Panc1 (cell line): Measurements from ENCODE around the gene PSTPIP1. TPM values are rescaled to one million over a fixed set of nuclear protein-coding genes. Genes with fewer than 3 reads are reported as not detected.

ENCODE experiments used
- ATAC-seq: fragments of 200-7000 bp; cut with Tn5 transposase; 2 replicates; pipeline ENCODE4 v1.9.1; 2020; ENCODE audit warnings: mild to moderate bottlenecking, moderate library complexity
- BruUV-seq: library from RNA; stranded (reverse); fragments of 400-500 nt; replicated peaks from 2 replicates; lab custom pipeline; 2021; lab: Mats Ljungman, UMichigan
- CTCF ChIA-PET: fragments of 300-600 bp; sonication (Branson Sonifier 250); formaldehyde crosslinking; loops from one replicate; lab custom pipeline; 2022; ENCODE audit warnings: antibody characterized with exemption; lab: Charles Lee
- POLR2A ChIA-PET: fragments of 300-600 bp; sonication (Branson Sonifier 250); formaldehyde crosslinking; loops from one replicate; lab custom pipeline; 2022; ENCODE audit warnings: antibody characterized with exemption; lab: Charles Lee
- DNase-seq: peaks from one replicate; pipeline ENCODE4 v3.0.0-alpha.2; 2010; ENCODE audit warnings: low read depth, low spot score
- H3K27ac ChIP-seq: 2 replicates; pipeline ENCODE4 v1.5.1; 2011; ENCODE audit warnings: mild to moderate bottlenecking, low read length, inconsistent platforms
- H3K27me3 ChIP-seq: fragments of 200-500 bp; sonication (Bioruptor generic); 2 replicates; pipeline ENCODE4 v1.6.0; 2014; ENCODE audit warnings: low read length, inconsistent platforms; ENCODE audit not compliant: control insufficient read depth, insufficient read depth
- H3K36me3 ChIP-seq: fragments of 200-500 bp; sonication (Bioruptor generic); 2 replicates; pipeline ENCODE4 v1.5.1; 2014; ENCODE audit warnings: inconsistent platforms, mild to moderate bottlenecking, low read length, moderate library complexity; ENCODE audit not compliant: control insufficient read depth, insufficient read depth
- H3K4me1 ChIP-seq: 2 replicates; pipeline ENCODE4 v1.5.1; 2011; ENCODE audit warnings: inconsistent platforms, mild to moderate bottlenecking, low read length, moderate library complexity; ENCODE audit not compliant: control insufficient read depth, insufficient read depth
- H3K4me3 ChIP-seq, 2 experiments: 2 replicates each; pipeline ENCODE4 v1.5.1; 2011 to 2012; ENCODE audit warnings: low read depth in 2 of 2, low read length in 2 of 2, mild to moderate bottlenecking in 2 of 2, inconsistent platforms in 1 of 2, moderate library complexity in 1 of 2
- H3K9me3 ChIP-seq: fragments of 200-500 bp; sonication (Bioruptor generic); 2 replicates; pipeline ENCODE4 v1.5.1; 2014; ENCODE audit warnings: low read depth, mild to moderate bottlenecking, inconsistent platforms, low read length, moderate library complexity; ENCODE audit not compliant: control insufficient read depth, insufficient read depth
- POLR2AphosphoS5 ChIP-seq: IDR thresholded peaks from 2 replicates; pipeline ENCODE4 v1.6.1; 2012; ENCODE audit warnings: mild to moderate bottlenecking, low read depth, low read length, moderate library complexity
- REST ChIP-seq, 2 experiments: IDR thresholded peaks; 2 replicates each; pipeline ENCODE4 v1.6.1; 2011 to 2012; ENCODE audit warnings: low read depth in 2 of 2, control low read depth in 1 of 2, low read length in 1 of 2, mild to moderate bottlenecking in 1 of 2, moderate library complexity in 1 of 2; ENCODE audit not compliant: insufficient read depth in 1 of 2
- SIN3A ChIP-seq: IDR thresholded peaks from 2 replicates; pipeline ENCODE4 v1.6.1; 2012; ENCODE audit warnings: low read depth, mild to moderate bottlenecking, low read length, moderate library complexity, borderline replicate concordance; ENCODE audit not compliant: insufficient read depth
- TCF7L2 ChIP-seq: IDR thresholded peaks from 2 replicates; pipeline ENCODE4 v1.6.1; 2011; ENCODE audit warnings: mild to moderate bottlenecking, low read depth, low read length, inconsistent platforms
- in situ Hi-C: cut with HindIII; loops from 2 replicates; pipeline ENCODE4 v1.10.0; 2016; ENCODE audit warnings: low sequenced_read_pairs, low pct_unique_long_range_greater_than_20kb
- intact Hi-C: fragments of 100-400 bp; cut with micrococcal nuclease; formaldehyde crosslinking; loops from one replicate; pipeline ENCODE4 v1.10.0; 2022; ENCODE audit not compliant: unreplicated experiment
- total RNA-seq: library from RNA; stranded (reverse); gene quantifications from one replicate; pipeline ENCODE4 v1.2.1, GENCODE V29; 2021; ENCODE audit not compliant: unreplicated experiment
- TF ChIP-seq, protein P1 (sequence below): fragments of 450-650 bp; IDR thresholded peaks from 2 replicates; pipeline ENCODE4 v1.5.1; 2017; ENCODE audit warnings: mild to moderate bottlenecking

PSTPIP1 gene
- total RNA-seq, 1 experiment from 2014 or later: 0.46 TPM

DNA sequence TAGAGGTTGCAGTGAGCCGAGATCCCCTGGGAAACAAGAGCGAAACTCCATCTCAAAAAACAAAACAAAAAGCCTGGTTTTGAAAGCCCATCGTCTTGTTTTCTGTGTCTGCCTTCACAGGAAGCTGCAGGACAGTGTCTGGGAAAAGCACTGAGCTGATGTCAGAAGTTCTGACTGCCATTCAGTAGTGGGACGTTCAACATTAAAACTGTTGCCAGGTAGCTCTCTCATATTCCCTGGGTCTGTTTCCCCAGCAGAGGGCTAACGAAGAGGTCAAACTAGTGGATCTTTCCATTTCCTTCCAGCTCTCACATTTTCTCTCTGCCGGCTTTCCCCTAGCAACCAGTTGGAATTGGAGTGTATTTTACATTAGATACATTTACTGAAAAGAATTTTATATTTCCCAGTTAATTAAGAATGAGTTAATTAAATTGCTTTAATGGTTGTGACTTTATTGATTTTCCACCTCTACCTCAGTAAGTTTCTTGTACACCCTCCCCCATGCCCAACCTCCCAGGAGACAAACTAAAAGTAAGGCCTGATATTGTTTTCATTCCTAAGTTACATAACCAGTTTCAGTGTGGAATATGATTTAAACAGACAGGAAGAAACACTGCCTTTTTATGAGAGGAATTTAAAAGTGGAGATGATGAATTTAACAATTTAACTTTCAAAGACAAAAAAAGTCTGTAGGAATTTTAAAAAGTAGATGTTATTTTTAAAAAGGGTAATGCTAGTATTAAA is 33.5 kb upstream of the PSTPIP1 start:
- Histone ChIP-seq H3K4me1 (no peaks in the 10 kb centered on the region), H3K27me3 (peaks cover 3% of the 10 kb centered on the region; the same call in 1 of the 2 replicates), H3K27ac (no peak overlapping the region), H3K4me3 (no peak overlapping the region), H3K36me3 (no peaks in the 10 kb centered on the region), H3K9me3 (no peaks in the 10 kb centered on the region)
- intact Hi-C loops: no loop called here
- in situ Hi-C loops: no loop called here
- ChIA-PET POLR2A (no interaction called here), CTCF (no interaction called here)
- no peak for DNase-seq
- no TSS peak for BruUV-seq
- no peak for ATAC-seq
- TF ChIP-seq REST (IDR thresholded peaks at IDR 0.05; ENCODE audit: insufficient read depth in 1 of 2, low read depth in 2 of 2, low read length in 1 of 2): no peak
- TF ChIP-seq, protein P1, sequence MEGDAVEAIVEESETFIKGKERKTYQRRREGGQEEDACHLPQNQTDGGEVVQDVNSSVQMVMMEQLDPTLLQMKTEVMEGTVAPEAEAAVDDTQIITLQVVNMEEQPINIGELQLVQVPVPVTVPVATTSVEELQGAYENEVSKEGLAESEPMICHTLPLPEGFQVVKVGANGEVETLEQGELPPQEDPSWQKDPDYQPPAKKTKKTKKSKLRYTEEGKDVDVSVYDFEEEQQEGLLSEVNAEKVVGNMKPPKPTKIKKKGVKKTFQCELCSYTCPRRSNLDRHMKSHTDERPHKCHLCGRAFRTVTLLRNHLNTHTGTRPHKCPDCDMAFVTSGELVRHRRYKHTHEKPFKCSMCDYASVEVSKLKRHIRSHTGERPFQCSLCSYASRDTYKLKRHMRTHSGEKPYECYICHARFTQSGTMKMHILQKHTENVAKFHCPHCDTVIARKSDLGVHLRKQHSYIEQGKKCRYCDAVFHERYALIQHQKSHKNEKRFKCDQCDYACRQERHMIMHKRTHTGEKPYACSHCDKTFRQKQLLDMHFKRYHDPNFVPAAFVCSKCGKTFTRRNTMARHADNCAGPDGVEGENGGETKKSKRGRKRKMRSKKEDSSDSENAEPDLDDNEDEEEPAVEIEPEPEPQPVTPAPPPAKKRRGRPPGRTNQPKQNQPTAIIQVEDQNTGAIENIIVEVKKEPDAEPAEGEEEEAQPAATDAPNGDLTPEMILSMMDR: 0 out of 2 replicates have a peak, but pooled peaks have one; percentile 5

GRCh38 chr15:76962337-76963013 is 32.5 kb upstream of the PSTPIP1 start:
- no TSS peak for BruUV-seq
- ChIA-PET POLR2A (interaction anchor here (0.7 kb wide), 1 partner anchor 311 kb away, joined by 3 read pairs; no protein-coding TSS in a partner anchor), CTCF (interaction anchor here (0.9 kb wide), 1 partner anchor 51 kb away, joined by 4 read pairs; no protein-coding TSS in a partner anchor)
- intact Hi-C loops (no loop called here), in situ Hi-C loops (no loop called here)
- no peaks in the 10 kb centered on the region for H3K36me3 ChIP-seq
- peaks cover 3% of the 10 kb centered on the region; the same call in 1 of the 2 replicates for H3K27me3 ChIP-seq
- H3K27ac ChIP-seq: no peak overlapping the region
- no peak for TF ChIP-seq TCF7L2
- TF ChIP-seq REST (IDR thresholded peaks at IDR 0.05; ENCODE audit: insufficient read depth in 1 of 2, low read depth in 2 of 2, low read length in 1 of 2): no peak
- TF ChIP-seq POLR2AphosphoS5: no peak
- no peak for TF ChIP-seq SIN3A
- TF ChIP-seq, protein P1: no peak
- H3K4me1 ChIP-seq: no peaks in the 10 kb centered on the region
- no peak for ATAC-seq
- no peaks in the 10 kb centered on the region for H3K9me3 ChIP-seq
- DNase-seq: no peak
- no peak overlapping the region for H3K4me3 ChIP-seq
